B cell (primary cell): ENCODE results near the gene PPP2R5E. TPM values are rescaled to one million over a fixed set of nuclear protein-coding genes. Genes with fewer than 3 reads are reported as not detected.

Experiments used
- ATAC-seq: fragments of 200-7000 bp; cut with Tn5 transposase; one replicate; pipeline ENCODE4 v1.10.0; 2021; ENCODE audit warnings: low read depth, mild to moderate bottlenecking, moderate number of reproducible peaks, moderate library complexity
- CTCF ChIA-PET: fragments of 350-600 bp; sonication (Branson Sonifier 250); formaldehyde crosslinking; loops from one replicate; lab custom pipeline; 2021; ENCODE audit warnings: antibody characterized with exemption, inconsistent platforms; lab: Charles Lee
- POLR2A ChIA-PET: fragments of 350-600 bp; sonication (Branson Sonifier 250); formaldehyde crosslinking; loops from one replicate; lab custom pipeline; 2021; ENCODE audit warnings: antibody characterized with exemption; lab: Charles Lee
- DNase-seq: peaks from one replicate; pipeline ENCODE4 v3.0.0; 2013
- H2AFZ ChIP-seq: 2 replicates; pipeline ENCODE4 v1.6.1; 2012; ENCODE audit warnings: mild to moderate bottlenecking, low read depth, low read length; ENCODE audit not compliant: insufficient read depth, poor library complexity, severe bottlenecking
- H3K27ac ChIP-seq, 2 donors: 1 replicate in 1 of 2; 2 replicates in 1 of 2; pipeline ENCODE4 v1.5.1; 2012 to 2013; ENCODE audit warnings: low read length in 2 of 2, mild to moderate bottlenecking in 2 of 2, moderate library complexity in 1 of 2
- H3K27me3 ChIP-seq, 4 experiments: fragments of 200-600 bp in 1 of 4; sonication (generic) in 1 of 4; replicated peaks in 1 of 4; 1 replicate in 2 of 4; 2 replicates in 2 of 4; pipeline versions ENCODE4 v1.6.1 to v1.7.0; 2013 to 2016; ENCODE audit warnings: low read length in 3 of 4, mild to moderate bottlenecking in 2 of 4, mixed read lengths in 1 of 4, moderate library complexity in 1 of 4; ENCODE audit not compliant: insufficient read depth in 4 of 4, control insufficient read depth in 3 of 4; ENCODE audit errors: control extremely low read depth in 1 of 4
- H3K36me3 ChIP-seq, 2 experiments: replicated peaks in 1 of 2; 1 replicate in 1 of 2; 2 replicates in 1 of 2; pipeline versions ENCODE4 v1.6.1 to v1.7.1; 2013; ENCODE audit warnings: low read length in 1 of 2; ENCODE audit not compliant: insufficient read depth in 2 of 2, control insufficient read depth in 1 of 2; ENCODE audit errors: control extremely low read depth in 1 of 2, extremely low read depth in 1 of 2
- H3K4me1 ChIP-seq, 2 donors: fragments of 200-600 bp in 1 of 2; sonication (generic) in 1 of 2; 1 replicate in 1 of 2; 2 replicates in 1 of 2; pipeline versions ENCODE4 v1.5.1 to v1.6.1; 2013 to 2017; ENCODE audit warnings: low read length in 2 of 2; ENCODE audit not compliant: control insufficient read depth in 2 of 2, insufficient read depth in 2 of 2
- H3K4me2 ChIP-seq: replicated peaks from 2 replicates; pipeline ENCODE3; 2012; ENCODE audit warnings: mild to moderate bottlenecking, low read depth, low read length; ENCODE audit not compliant: poor library complexity, severe bottlenecking
- H3K4me3 ChIP-seq, 5 experiments: fragments of 200-600 bp in 1 of 5; sonication (generic) in 1 of 5; 1 replicate in 3 of 5; 2 replicates in 2 of 5; pipeline versions ENCODE4 v1.5.1 to v1.7.0; 2011 to 2016; ENCODE audit warnings: low read length in 4 of 5, mild to moderate bottlenecking in 4 of 5, low read depth in 2 of 5, control low read depth in 1 of 5, moderate library complexity in 1 of 5; ENCODE audit not compliant: insufficient read depth in 1 of 5; ENCODE audit errors: control extremely low read depth in 1 of 5, extremely low read depth in 1 of 5
- H3K79me2 ChIP-seq: fragments of 200-600 bp; sonication (generic); one replicate; pipeline ENCODE4 v1.6.0; 2016; ENCODE audit warnings: low read length; ENCODE audit not compliant: control insufficient read depth, insufficient read depth
- H3K9ac ChIP-seq: fragments of 200-600 bp; sonication (generic); 2 replicates; pipeline ENCODE4 v1.6.1; 2017; ENCODE audit warnings: mild to moderate bottlenecking, low read length, moderate library complexity
- H3K9me3 ChIP-seq, 3 donors: one replicate each; pipeline versions ENCODE4 v1.6.1 to v1.7.1; 2013; ENCODE audit warnings: low read length in 2 of 3; ENCODE audit not compliant: control insufficient read depth in 2 of 3, insufficient read depth in 1 of 3; ENCODE audit errors: control extremely low read depth in 1 of 3
- H4K20me1 ChIP-seq: 2 replicates; pipeline ENCODE4 v1.6.0; 2012; ENCODE audit warnings: mild to moderate bottlenecking, low read length; ENCODE audit not compliant: insufficient read depth, control insufficient read depth, poor library complexity, severe bottlenecking
- H3K27ac Mint-ChIP-seq: one replicate; pipeline ENCODE4 v1.8.0; 2021; ENCODE audit warnings: mixed read lengths
- H3K27me3 Mint-ChIP-seq: one replicate; pipeline ENCODE4 v1.8.0; 2021; ENCODE audit warnings: mixed read lengths
- H3K4me1 Mint-ChIP-seq: one replicate; pipeline ENCODE4 v1.8.0; 2021; ENCODE audit warnings: mixed read lengths
- H3K4me3 Mint-ChIP-seq: one replicate; pipeline ENCODE4 v1.8.0; 2021; ENCODE audit warnings: mixed read lengths
- H3K9me3 Mint-ChIP-seq: one replicate; pipeline ENCODE4 v1.8.0; 2022; ENCODE audit warnings: mixed read lengths; ENCODE audit not compliant: insufficient read depth
- CTCF ChIP-seq: fragments of 200-600 bp; IDR thresholded peaks from one replicate; pipeline ENCODE4 v1.8.0; 2022; ENCODE audit warnings: antibody characterized with exemption, mild to moderate bottlenecking
- EZH2 ChIP-seq: IDR thresholded peaks from 2 replicates; pipeline ENCODE4 v1.6.1; 2012; ENCODE audit warnings: borderline replicate concordance, low read depth, mild to moderate bottlenecking, moderate library complexity, low read length; ENCODE audit not compliant: insufficient read depth, poor library complexity, severe bottlenecking
- WGBS: methylation state at CpG from one replicate; pipeline ENCODE4 v1.1.5; 2013; ENCODE audit warnings: missing lambda C conversion rate; ENCODE audit not compliant: insufficient coverage; 5-methylcytosine and 5-hydroxymethylcytosine counted together
- intact Hi-C: fragments of 100-400 bp; cut with micrococcal nuclease; formaldehyde crosslinking; loops from one replicate; pipeline ENCODE4 v1.10.0; 2022
- polyA plus RNA-seq: library from polyadenylated mRNA; depleted of rRNA; stranded (reverse); fragments of >200 nt; gene quantifications from 2 replicates; pipeline ENCODE4 v1.2.3, GENCODE V29; 2012
- total RNA-seq, 2 donors: library from RNA; stranded (reverse); fragments of 120-200 nt in 1 of 2; gene quantifications; 1 replicate in 1 of 2; 2 replicates in 1 of 2; pipeline versions ENCODE4 v1.2.3 to v1.2.4, GENCODE V29; 2013 to 2022

The PPP2R5E gene
- total and polyA plus RNA-seq, 2 donors (not counting 1 experiment from before 2014, with no cell fraction given): 6.3 to 40.6 TPM

GRCh38 chr14:63452796-63453195 lies 90.4 kb downstream of the PPP2R5E start:
- Histone ChIP-seq H2AFZ (no peak overlapping the region), H3K27me3 (no peaks in the 10 kb centered on the region), H3K4me1 (no peaks in the 10 kb centered on the region), H3K27ac (no peak overlapping the region), H3K36me3 (peaks cover 10 to 19% of the 10 kb centered on the region in 2 experiments), H4K20me1 (no peaks in the 10 kb centered on the region), H3K4me2 (no peak overlapping the region), H3K4me3 (no peak overlapping the region), H3K9ac (no peak overlapping the region), H3K9me3 (peaks cover 0 to 1% (median 0%) of the 10 kb centered on the region in 3 donors), H3K79me2 (peaks cover 55% of the 10 kb centered on the region)
- ATAC-seq: no peak
- intact Hi-C loops: no loop called here
- ChIA-PET CTCF (no interaction called here), POLR2A (no interaction called here)
- Mint-ChIP-seq H3K27me3 (no peaks in the 10 kb centered on the region), H3K4me1 (peaks cover 9% of the 10 kb centered on the region), H3K4me3 (no peak overlapping the region), H3K27ac (no peak overlapping the region), H3K9me3 (no peaks in the 10 kb centered on the region)
- DNase-seq: no peak
- TF ChIP-seq CTCF: no peak
- 100% methylated on average over 3 of the region's 3 CpGs for WGBS

- intact Hi-C loops: no loop called here
- Histone ChIP-seq H3K9me3 (peaks cover 0 to 1% (median 0%) of the 10 kb centered on the region in 3 donors), H3K4me3 (no peak overlapping the region), H2AFZ (no peak overlapping the region), H3K27me3 (no peaks in the 10 kb centered on the region), H3K79me2 (peaks cover 50% of the 10 kb centered on the region), H3K4me2 (no peak overlapping the region), H3K27ac (no peak overlapping the region), H3K36me3 (peaks cover 6 to 19% of the 10 kb centered on the region in 2 experiments), H4K20me1 (peaks cover 4% of the 10 kb centered on the region), H3K9ac (no peak overlapping the region), H3K4me1 (no peaks in the 10 kb centered on the region)
- Mint-ChIP-seq H3K9me3 (no peaks in the 10 kb centered on the region), H3K4me1 (peaks cover 4% of the 10 kb centered on the region), H3K27ac (no peak overlapping the region), H3K27me3 (no peaks in the 10 kb centered on the region), H3K4me3 (no peak overlapping the region)
- TF ChIP-seq CTCF (no peak), EZH2 (no peak)
- ChIA-PET CTCF (no interaction called here), POLR2A (no interaction called here)
- no peak for DNase-seq
- 100% methylated on average over 2 of the region's 3 CpGs for WGBS
- no peak for ATAC-seq
Observed at GRCh38 chr14:63448841-63449240, 94.3 kb downstream of the PPP2R5E start.
